ENCODE results near the gene CDK6. TPM values are rescaled to one million over a fixed set of nuclear protein-coding genes. Genes with fewer than 3 reads are reported as not detected.

Gene CDK6
- total and polyA plus RNA-seq, 2 of the 8 experiments (the other 6 are each of a cell fraction or from before 2014, with no cell fraction given) = 5.9 to 18.9 TPM

GRCh38 chr7:92761391-92762097, 74.8 kb downstream of the CDK6 start (continued):
- TF ChIP-seq KDM1A (IDR thresholded peaks at IDR 0.05; ENCODE audit: borderline replicate concordance, low read length) (no peak), FOSL1 (IDR thresholded peaks at IDR 0.05; ENCODE audit: insufficient read depth, low read depth, low read length) (no peak), EGR1 (IDR thresholded peaks at IDR 0.05; ENCODE audit: borderline replicate concordance, low read depth, low read length) (no peak), POLR2AphosphoS5 (IDR thresholded peaks at IDR 0.05; ENCODE audit: low read depth, low read length) (no peak)

Data from H1 (cell line).